Stimulated activated CD8-positive, alpha-beta memory T cell treated with anti-CD3 and anti-CD28 coated beads, Interleukin-2, amount 100 ng/mL, for 1 hour (primary cell): Measurements from ENCODE around the gene SGPP1.
"Not testable (repeated sequence)": the region's sequence is repeated elsewhere in the genome, so short reads cannot be mapped to it uniquely, and the experiment has no call there.

Experiments
- DNase-seq, 2 donors: peaks; one replicate each; pipeline ENCODE4 v3.0.0-alpha.2; 2020; ENCODE audit warnings: low read depth in 2 of 2

Gene SGPP1

DNA sequence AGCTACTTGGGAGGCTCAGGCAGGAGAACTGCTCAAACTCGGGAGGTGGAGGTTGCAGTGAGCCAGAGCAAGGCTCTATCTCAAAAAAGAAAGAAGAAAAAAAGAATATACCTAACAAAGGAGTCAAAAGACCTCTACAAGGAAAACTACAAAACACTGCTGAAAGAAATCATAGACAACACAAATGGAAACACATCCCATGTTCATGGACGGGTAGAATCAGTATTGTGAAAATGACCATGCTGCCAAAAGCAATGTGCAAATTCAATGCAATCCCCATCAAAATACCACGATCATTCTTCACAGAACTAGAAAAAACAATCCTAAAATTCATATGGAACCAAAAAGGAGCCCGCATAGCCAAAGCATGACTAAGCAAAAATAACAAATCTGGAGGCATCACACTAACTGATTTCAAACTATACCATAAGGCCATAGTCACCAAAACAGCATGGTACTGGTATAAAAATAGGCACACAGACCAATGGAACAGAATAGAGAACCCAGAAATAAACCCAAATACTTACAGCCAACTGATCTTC, 91.7 kb downstream of the SGPP1 start:
- DNase-seq = not testable (repeated sequence)
